Endothelial cell of umbilical vein (primary cell): Measurements from ENCODE around the gene KAZN. TPM values are rescaled to one million over a fixed set of nuclear protein-coding genes. Genes with fewer than 3 reads are reported as not detected.

ENCODE experiments used
- BruUV-seq: library from RNA; stranded (reverse); fragments of 400-500 nt; replicated peaks from 2 replicates; lab custom pipeline; 2021; lab: Mats Ljungman, UMichigan
- CTCF ChIA-PET: fragments of 300-600, 350-600 bp; sonication (Branson Sonifier 250); formaldehyde crosslinking; loops from one replicate; lab custom pipeline; 2021; ENCODE audit warnings: antibody characterized with exemption, inconsistent platforms; lab: Charles Lee
- POLR2A ChIA-PET: fragments of 300-600, 350-600 bp; sonication (Branson Sonifier 250); formaldehyde crosslinking; loops from one replicate; lab custom pipeline; 2021; ENCODE audit warnings: antibody characterized with exemption, inconsistent platforms; lab: Charles Lee
- DNase-seq: peaks from one replicate; pipeline ENCODE4 v3.0.0-alpha.2; 2011; ENCODE audit warnings: low read depth, low spot score
- FAIRE-seq: peaks from 2 replicates; lab custom pipeline; 2011; peaks lifted over from hg19 to GRCh38; lab: Jason Lieb, UNC
- H2AFZ ChIP-seq: 2 replicates; pipeline ENCODE4 v1.6.0; 2012; ENCODE audit warnings: low read depth, low read length, control low read depth, inconsistent platforms
- H3K27ac ChIP-seq: 2 replicates; pipeline ENCODE4 v1.5.1; 2011; ENCODE audit warnings: low read depth, mild to moderate bottlenecking, control low read depth, low read length, moderate library complexity; ENCODE audit not compliant: insufficient read depth
- H3K27me3 ChIP-seq, 2 experiments: 2 replicates each; pipeline versions ENCODE4 v1.6.0 to v1.6.1; 2011; ENCODE audit warnings: low read length in 2 of 2, mixed read lengths in 1 of 2; ENCODE audit not compliant: control insufficient read depth in 2 of 2, insufficient read depth in 2 of 2
- H3K36me3 ChIP-seq, 2 experiments: 2 replicates in 1 of 2; 3 replicates in 1 of 2; pipeline ENCODE4 v1.5.1; 2011; ENCODE audit warnings: low read length in 2 of 2, mild to moderate bottlenecking in 1 of 2, moderate library complexity in 1 of 2; ENCODE audit not compliant: control insufficient read depth in 2 of 2, insufficient read depth in 2 of 2; ENCODE audit errors: extremely low read depth in 1 of 2
- H3K4me1 ChIP-seq: 3 replicates; pipeline ENCODE4 v1.5.1; 2011; ENCODE audit warnings: mild to moderate bottlenecking, low read length; ENCODE audit not compliant: control insufficient read depth, insufficient read depth; ENCODE audit errors: extremely low read depth
- H3K4me2 ChIP-seq: 2 replicates; pipeline ENCODE4 v1.6.1; 2011; ENCODE audit warnings: low read length, control low read depth, mixed read lengths; ENCODE audit not compliant: insufficient read depth
- H3K4me3 ChIP-seq, 3 experiments: fragments of 200-600 bp in 1 of 3; sonication (generic), shearing (Covaris generic) in 1 of 3; replicated peaks in 1 of 3; 2 replicates each; pipeline ENCODE4 v1.5.1; 2011 to 2016; ENCODE audit warnings: control low read depth in 3 of 3, low read length in 3 of 3, mild to moderate bottlenecking in 2 of 3, inconsistent platforms in 1 of 3, low read depth in 1 of 3, moderate library complexity in 1 of 3; ENCODE audit not compliant: insufficient read depth in 1 of 3
- H3K79me2 ChIP-seq: 2 replicates; pipeline ENCODE4 v1.6.0; 2012; ENCODE audit warnings: low read length, inconsistent platforms; ENCODE audit not compliant: control insufficient read depth, insufficient read depth
- H3K9ac ChIP-seq: replicated peaks from 2 replicates; pipeline ENCODE3; 2011; ENCODE audit warnings: low read length, control low read depth; ENCODE audit not compliant: insufficient read depth; ENCODE audit errors: extremely low read depth
- H3K9me1 ChIP-seq: replicated peaks from 3 replicates; pipeline ENCODE4 v1.6.0; 2011; ENCODE audit warnings: mild to moderate bottlenecking, low read length; ENCODE audit not compliant: control insufficient read depth, insufficient read depth; ENCODE audit errors: extremely low read depth
- H3K9me3 ChIP-seq: replicated peaks from 2 replicates; pipeline ENCODE4 v1.5.1; 2012; ENCODE audit warnings: low read length, inconsistent platforms; ENCODE audit not compliant: control insufficient read depth, insufficient read depth
- H4K20me1 ChIP-seq: replicated peaks from 2 replicates; pipeline ENCODE3; 2011; ENCODE audit warnings: mild to moderate bottlenecking, low read length; ENCODE audit not compliant: control insufficient read depth, insufficient read depth; ENCODE audit errors: extremely low read depth
- EZH2 ChIP-seq: IDR thresholded peaks from 2 replicates; pipeline ENCODE4 v1.6.1; 2012; ENCODE audit warnings: borderline replicate concordance, low read depth, mild to moderate bottlenecking, moderate library complexity, low read length, inconsistent platforms; ENCODE audit not compliant: severe bottlenecking
- FOS ChIP-seq: IDR thresholded peaks from 2 replicates; pipeline ENCODE4 v1.6.1; 2011; ENCODE audit warnings: mild to moderate bottlenecking, low read length, moderate library complexity, borderline replicate concordance; ENCODE audit not compliant: insufficient read depth
- GATA2 ChIP-seq: IDR thresholded peaks from 2 replicates; pipeline ENCODE4 v1.7.0; 2011; ENCODE audit warnings: low read depth, mild to moderate bottlenecking, moderate library complexity, mixed read lengths, low read length; ENCODE audit not compliant: insufficient read length, insufficient read depth
- JUN ChIP-seq: IDR thresholded peaks from 2 replicates; pipeline ENCODE4 v1.6.1; 2011; ENCODE audit warnings: borderline replicate concordance, low read depth; ENCODE audit not compliant: insufficient read length, insufficient read depth
- MAX ChIP-seq: IDR thresholded peaks from 2 replicates; pipeline ENCODE4 v1.6.1; 2011; ENCODE audit not compliant: insufficient read depth, insufficient read length
- MYC ChIP-seq: IDR thresholded peaks from one replicate; pipeline ENCODE4 v1.6.1; 2011; ENCODE audit warnings: mild to moderate bottlenecking, low read depth, low read length
- POLR2A ChIP-seq: IDR thresholded peaks from 2 replicates; pipeline ENCODE4 v1.6.1; 2012; ENCODE audit warnings: low read depth, mild to moderate bottlenecking, control low read depth, low read length
- POLR2AphosphoS5 ChIP-seq: IDR thresholded peaks from 2 replicates; pipeline ENCODE4 v1.6.1; 2012; ENCODE audit warnings: low read depth, mild to moderate bottlenecking, control low read depth, low read length, moderate library complexity; ENCODE audit not compliant: insufficient read depth
- dilution Hi-C: fragments of 300-500 bp; cut with MboI; formaldehyde crosslinking; loops from one replicate; pipeline ENCODE4 v1.15.0; 2019; ENCODE audit warnings: low sequenced_read_pairs; ENCODE audit not compliant: extremely low pct_ligation_motif_present
- intact Hi-C: fragments of 100-400 bp; cut with micrococcal nuclease; formaldehyde crosslinking; loops from one replicate; pipeline ENCODE4 v1.10.0; 2022
- polyA plus RNA-seq, 4 experiments: library from polyadenylated mRNA; depleted of rRNA in 3 of 4; stranded (reverse) in 3 of 4; unstranded in 1 of 4; fragments of >200 nt; gene quantifications; 2 replicates each; pipeline versions ENCODE4 v1.2.1 to v1.2.3, GENCODE V29; 2011 to 2012; ENCODE audit warnings: missing spikeins in 1 of 4
- total RNA-seq: library from RNA; stranded (reverse); gene quantifications from 2 replicates; pipeline ENCODE4 v1.2.3, GENCODE V29; 2021
- TF ChIP-seq, protein P1 (sequence below), 2 donors: IDR thresholded peaks; 1 replicate in 1 of 2; 2 replicates in 1 of 2; pipeline ENCODE4 v1.5.1; 2011; ENCODE audit warnings: low read length in 2 of 2, mild to moderate bottlenecking in 2 of 2, moderate library complexity in 2 of 2, control low read depth in 1 of 2, inconsistent platforms in 1 of 2, low read depth in 1 of 2; ENCODE audit not compliant: insufficient read depth in 1 of 2; ENCODE audit errors: extremely low read depth in 1 of 2

The KAZN gene
- total and polyA plus RNA-seq, 2 donors (not counting 3 experiments of a cell fraction or from before 2014, with no cell fraction given), result 1.6 to 5.8 TPM

DNA sequence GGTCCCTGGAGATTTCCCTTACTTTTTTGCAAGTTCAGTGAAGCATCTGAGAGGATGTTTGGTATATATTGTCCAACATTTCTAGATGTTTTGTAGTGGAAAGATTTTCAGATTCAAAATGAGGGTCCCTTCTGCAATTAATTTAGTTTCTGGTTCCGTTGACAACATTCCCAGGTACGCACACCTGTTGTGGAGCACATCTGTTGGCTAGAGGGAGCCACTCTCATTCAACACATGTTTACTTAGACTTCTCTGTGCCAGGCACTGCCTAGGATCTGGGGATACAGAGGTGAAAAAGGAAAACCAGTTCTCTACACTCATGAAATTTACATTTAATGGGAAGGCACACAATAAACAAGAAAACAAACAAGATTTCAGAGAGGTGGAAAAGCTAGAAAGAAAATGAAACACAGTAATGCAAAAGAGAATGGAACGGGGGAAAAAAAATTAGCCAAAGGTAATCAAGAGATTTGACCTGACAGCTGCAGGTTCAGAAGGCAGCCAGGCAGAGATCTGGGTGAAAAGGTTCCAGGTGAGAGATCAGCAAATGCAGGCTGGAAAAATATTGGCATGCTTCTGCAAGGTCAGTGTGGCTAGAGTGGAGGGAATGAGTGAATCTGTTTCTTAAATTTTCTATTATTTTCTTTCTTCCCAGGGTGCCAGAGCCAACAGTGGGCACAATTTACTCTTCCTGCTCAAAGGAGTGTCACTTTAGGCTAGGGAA, 48.4 kb upstream of the KAZN start:
- TF ChIP-seq POLR2AphosphoS5 (no peak), MYC (no peak), JUN (no peak), FOS (no peak), MAX (no peak), GATA2 (no peak), POLR2A (no peak), EZH2 (no peak)
- TF ChIP-seq, protein P1, sequence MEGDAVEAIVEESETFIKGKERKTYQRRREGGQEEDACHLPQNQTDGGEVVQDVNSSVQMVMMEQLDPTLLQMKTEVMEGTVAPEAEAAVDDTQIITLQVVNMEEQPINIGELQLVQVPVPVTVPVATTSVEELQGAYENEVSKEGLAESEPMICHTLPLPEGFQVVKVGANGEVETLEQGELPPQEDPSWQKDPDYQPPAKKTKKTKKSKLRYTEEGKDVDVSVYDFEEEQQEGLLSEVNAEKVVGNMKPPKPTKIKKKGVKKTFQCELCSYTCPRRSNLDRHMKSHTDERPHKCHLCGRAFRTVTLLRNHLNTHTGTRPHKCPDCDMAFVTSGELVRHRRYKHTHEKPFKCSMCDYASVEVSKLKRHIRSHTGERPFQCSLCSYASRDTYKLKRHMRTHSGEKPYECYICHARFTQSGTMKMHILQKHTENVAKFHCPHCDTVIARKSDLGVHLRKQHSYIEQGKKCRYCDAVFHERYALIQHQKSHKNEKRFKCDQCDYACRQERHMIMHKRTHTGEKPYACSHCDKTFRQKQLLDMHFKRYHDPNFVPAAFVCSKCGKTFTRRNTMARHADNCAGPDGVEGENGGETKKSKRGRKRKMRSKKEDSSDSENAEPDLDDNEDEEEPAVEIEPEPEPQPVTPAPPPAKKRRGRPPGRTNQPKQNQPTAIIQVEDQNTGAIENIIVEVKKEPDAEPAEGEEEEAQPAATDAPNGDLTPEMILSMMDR (IDR thresholded peaks at IDR 0.05; ENCODE audit: extremely low read depth in 1 of 2, insufficient read depth in 1 of 2, low read depth in 1 of 2, low read length in 2 of 2), result no peak
- BruUV-seq, result no TSS peak
- H4K20me1 ChIP-seq, result no peaks in the 10 kb centered on the region
- H3K4me1 ChIP-seq, result no peaks in the 10 kb centered on the region
- FAIRE-seq, result no peak
- no peak overlapping the region for H2AFZ ChIP-seq
- peaks cover 2% of the 10 kb centered on the region for H3K9me3 ChIP-seq
- dilution Hi-C loops (no loop called here), intact Hi-C loops (no loop called here)
- H3K27me3 ChIP-seq, result no peaks in the 10 kb centered on the region
- no peaks in the 10 kb centered on the region for H3K36me3 ChIP-seq
- no peak for DNase-seq
- no peaks in the 10 kb centered on the region for H3K9me1 ChIP-seq
- ChIA-PET CTCF (no interaction called here), POLR2A (no interaction called here)
- no peak overlapping the region for H3K27ac ChIP-seq
- no peaks in the 10 kb centered on the region for H3K79me2 ChIP-seq
- H3K4me3 ChIP-seq, result no peak overlapping the region
- no peak overlapping the region for H3K4me2 ChIP-seq
- H3K9ac ChIP-seq, result no peak overlapping the region
